GM21515 (cell line): ENCODE measurements around the gene SCGB2A2.

ENCODE experiments used
- ATAC-seq: cut with Tn5 transposase; IDR thresholded peaks from one replicate; pipeline ENCODE4 v1.9.1; 2021; ENCODE audit not compliant: unreplicated experiment

Gene SCGB2A2

GRCh38 chr11:62298975-62299374 is 29.0 kb downstream of the SCGB2A2 start, which contains the start of gene SCGB1D4:
SCGB1D4 (minus strand) TSS chr11:62299075; CDS start chr11:62299010, 65 bp downstream.
- ATAC-seq: no peak

- no peak for ATAC-seq
Measured at GRCh38 chr11:62306227-62306626, 36.3 kb downstream of the SCGB2A2 start.

- ATAC-seq: no peak
Measured at GRCh38 chr11:62307950-62308349, 38.0 kb downstream of the SCGB2A2 start.

GRCh38 chr11:62309991-62310390 is 40.0 kb downstream of the SCGB2A2 start:
- ATAC-seq: no peak

- ATAC-seq: no peak
Measured at GRCh38 chr11:62315431-62315830, 45.5 kb downstream of the SCGB2A2 start.

- ATAC-seq: no peak
Measured at GRCh38 chr11:62322524-62322923, 52.6 kb downstream of the SCGB2A2 start.
